KG1 (cell line): ENCODE measurements around the gene TUBGCP5.
A peak's percentile ranks its signal among the peaks of the same experiment; 100 is the strongest.
"Not testable (repeated sequence)": the region's sequence is repeated elsewhere in the genome, so short reads cannot be mapped to it uniquely, and the experiment has no call there.

ENCODE experiments used
- DNase-seq: peaks from one replicate; lab custom pipeline; 2025; lab: John Stamatoyannopoulos, UW

The TUBGCP5 gene

GRCh38 chr15:23041736-23042135 is 2.4 kb upstream of the TUBGCP5 start:
- DNase-seq, result not testable (repeated sequence)

- no peak for DNase-seq
These were observed 530 bp upstream of the TUBGCP5 start for GRCh38 chr15:23039917-23040281.

GRCh38 chr15:23038726-23039142 is 635 bp downstream of the TUBGCP5 start:
- no peak for DNase-seq

GRCh38 chr15:23035964-23036566 is 3.3 kb downstream of the TUBGCP5 start:
- peak; percentile 5 for DNase-seq

GRCh38 chr15:23033979-23034378 is 5.4 kb downstream of the TUBGCP5 start:
- DNase-seq, result no peak

- DNase-seq, result no peak
These were observed 13.2 kb downstream of the TUBGCP5 start for GRCh38 chr15:23026218-23026617.

GRCh38 chr15:23022156-23022555 is 17.2 kb downstream of the TUBGCP5 start:
- no peak for DNase-seq

GRCh38 chr15:23014394-23015000 is 24.9 kb downstream of the TUBGCP5 start:
- DNase-seq, result no peak

GRCh38 chr15:23013681-23014080 is 25.7 kb downstream of the TUBGCP5 start:
- no peak for DNase-seq

GRCh38 chr15:23012616-23013015 is 26.8 kb downstream of the TUBGCP5 start:
- not testable (repeated sequence) for DNase-seq

GRCh38 chr15:23003736-23004135 is 35.6 kb downstream of the TUBGCP5 start:
- DNase-seq, result no peak

- no peak for DNase-seq
These were observed 36.4 kb downstream of the TUBGCP5 start for GRCh38 chr15:23002920-23003319.

- no peak for DNase-seq
These were observed 43.6 kb downstream of the TUBGCP5 start for GRCh38 chr15:22995795-22996194.

GRCh38 chr15:22992024-22992326 is 47.4 kb downstream of the TUBGCP5 start:
- no peak for DNase-seq

GRCh38 chr15:22989576-22990477 is 49.5 kb downstream of the TUBGCP5 start:
- no peak for DNase-seq

- DNase-seq, result no peak
These were observed 50.6 kb downstream of the TUBGCP5 start for GRCh38 chr15:22988811-22989210.

- DNase-seq, result not testable (repeated sequence)
These were observed 57.4 kb downstream of the TUBGCP5 start for GRCh38 chr15:22981931-22982330.

GRCh38 chr15:22981051-22981840 is 58.1 kb downstream of the TUBGCP5 start:
- no peak for DNase-seq

GRCh38 chr15:22980189-22981050 is 58.9 kb downstream of the TUBGCP5 start, which contains the start of gene CYFIP1:
CYFIP1 (minus strand) TSS chr15:22980368; CDS start chr15:22947285, 33,083 bp downstream.
- no peak for DNase-seq

- DNase-seq, result peak; percentile 44
These were observed 59.9 kb downstream of the TUBGCP5 start for GRCh38 chr15:22979238-22980188.
